GM18867 (cell line): ENCODE measurements around the gene HSDL2.
A peak's percentile ranks its signal among the peaks of the same experiment; 100 is the strongest.

ENCODE experiments used
- ATAC-seq: cut with Tn5 transposase; IDR thresholded peaks from one replicate; pipeline ENCODE4 v1.9.1; 2021; ENCODE audit warnings: mild to moderate bottlenecking, moderate library complexity; ENCODE audit not compliant: unreplicated experiment

HSDL2 gene

GRCh38 chr9:112380102-112380824 is at the start of gene HSDL2:
TSS of gene HSDL2 (plus strand) at chr9:112380108. CDS start at chr9:112380164, 56 bp downstream.
- ATAC-seq = peak; percentile 34

DNA sequence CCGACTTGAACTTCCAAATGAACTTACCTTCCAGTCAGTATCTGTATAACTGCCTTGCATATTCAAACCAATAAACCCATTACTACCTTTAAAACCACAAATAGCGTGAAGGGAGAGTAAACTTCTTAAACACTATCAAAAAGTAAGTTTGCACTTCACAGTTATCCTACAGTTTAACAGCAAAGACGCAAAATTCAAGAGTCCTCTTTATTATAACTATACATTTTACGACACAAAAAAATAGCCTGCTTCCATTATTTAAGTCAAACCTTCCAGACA is 48.3 kb upstream of the HSDL2 start:
- ATAC-seq = no peak

- ATAC-seq = no peak
Measured at GRCh38 chr9:112332214-112332613, 47.7 kb upstream of the HSDL2 start.

DNA sequence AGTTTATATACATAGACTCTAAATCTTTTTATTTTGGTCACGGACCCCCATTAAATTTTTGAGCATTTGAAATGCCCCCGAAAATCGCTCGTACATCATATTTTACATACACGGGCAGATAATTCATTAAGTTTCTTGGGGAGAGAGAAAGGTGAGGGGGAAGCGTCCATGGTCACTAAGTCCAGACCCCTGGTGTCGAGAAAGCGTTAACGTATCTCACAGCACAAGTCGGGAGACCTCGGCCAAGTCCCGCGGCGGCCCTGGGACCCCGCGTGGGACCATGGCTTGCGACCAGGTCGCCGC is 47.3 kb upstream of the HSDL2 start:
- ATAC-seq = no peak

GRCh38 chr9:112332977-112333638 is 46.8 kb upstream of the HSDL2 start, which contains the start of gene PTBP3:
TSS of gene PTBP3 (minus strand) at chr9:112333619. CDS start at chr9:112297865, 35,754 bp downstream.
- peak; percentile 68 for ATAC-seq

- ATAC-seq = peak; percentile 73
Measured at GRCh38 chr9:112333639-112334431, 46.1 kb upstream of the HSDL2 start.

- ATAC-seq = no peak
Measured at GRCh38 chr9:112334432-112334841, 45.5 kb upstream of the HSDL2 start.

- ATAC-seq = no peak
Measured at GRCh38 chr9:112337547-112337946, 42.4 kb upstream of the HSDL2 start.

GRCh38 chr9:112338561-112338960 is 41.3 kb upstream of the HSDL2 start:
- ATAC-seq = no peak

DNA sequence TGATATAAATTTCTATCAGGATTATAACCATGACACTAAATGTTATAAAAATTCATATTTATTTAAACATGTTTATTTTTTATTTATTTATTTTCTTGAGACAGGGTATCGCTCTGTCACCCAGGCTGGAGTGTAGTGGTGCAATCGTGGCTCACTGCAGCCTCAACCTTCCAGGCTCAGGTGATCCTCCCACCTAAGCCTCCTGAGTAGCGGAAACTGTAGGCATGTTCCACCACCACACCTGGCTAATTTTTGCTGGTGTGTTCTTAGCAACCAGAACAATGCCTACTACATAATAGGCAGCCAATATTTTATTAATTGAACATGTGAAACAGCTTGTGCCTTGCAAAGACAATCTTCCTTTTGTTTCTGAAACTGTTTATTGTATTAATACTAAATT is 40.0 kb upstream of the HSDL2 start:
- no peak for ATAC-seq

DNA sequence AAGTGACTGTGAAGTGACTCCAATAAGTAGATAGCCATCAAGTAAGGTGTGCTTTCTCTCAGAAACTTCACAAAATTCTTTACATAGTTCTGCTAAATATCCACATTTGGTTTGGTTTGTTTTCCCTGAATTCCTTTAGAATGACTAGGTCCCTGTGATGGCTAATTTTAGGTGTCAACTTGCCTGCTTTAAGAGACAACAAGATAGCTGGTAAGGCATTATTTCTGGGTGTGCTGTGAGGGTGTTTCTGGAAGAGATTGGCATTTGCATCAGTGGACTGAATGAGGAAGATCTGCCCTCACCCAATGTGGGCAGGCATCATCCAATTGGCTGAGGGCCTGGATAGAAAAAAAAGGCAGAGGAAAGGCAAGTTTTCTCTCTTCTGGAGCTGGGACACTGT is 38.2 kb upstream of the HSDL2 start:
- ATAC-seq = no peak

DNA sequence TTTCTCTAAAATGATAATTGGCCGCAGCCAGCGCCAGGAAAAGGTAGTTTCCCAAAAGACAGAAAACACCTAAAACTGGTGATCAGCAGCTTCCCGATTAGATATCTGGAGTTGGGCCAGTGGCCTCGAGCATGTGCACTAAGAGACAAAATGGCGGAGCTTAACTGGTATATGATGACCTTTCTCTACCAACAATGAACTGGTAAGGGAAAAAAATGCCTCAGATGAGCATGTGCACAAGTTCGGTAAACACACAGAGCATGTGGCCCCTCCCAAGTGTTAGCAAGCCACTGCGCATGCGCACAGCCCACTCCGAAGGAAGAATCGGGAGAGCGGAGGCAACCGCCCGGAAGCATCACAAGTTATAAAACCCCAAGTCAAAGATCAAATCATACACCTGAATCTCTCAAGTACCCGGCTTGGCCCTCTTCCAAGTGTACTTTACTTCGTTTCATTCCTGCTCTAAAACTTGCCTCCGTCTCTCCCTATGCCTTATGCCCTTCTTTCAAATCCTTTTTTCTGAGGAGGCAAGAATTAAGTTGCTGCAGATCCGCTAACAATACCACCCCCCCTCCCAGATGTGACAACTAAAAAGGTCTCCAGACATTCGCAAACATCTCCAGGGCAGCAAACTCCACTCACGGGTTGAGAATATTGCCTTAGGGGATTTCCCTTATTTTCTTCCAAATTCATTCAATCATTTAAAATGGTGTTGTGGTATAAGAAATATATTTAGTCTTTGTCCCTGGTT is 31.5 kb upstream of the HSDL2 start:
- no peak for ATAC-seq

DNA sequence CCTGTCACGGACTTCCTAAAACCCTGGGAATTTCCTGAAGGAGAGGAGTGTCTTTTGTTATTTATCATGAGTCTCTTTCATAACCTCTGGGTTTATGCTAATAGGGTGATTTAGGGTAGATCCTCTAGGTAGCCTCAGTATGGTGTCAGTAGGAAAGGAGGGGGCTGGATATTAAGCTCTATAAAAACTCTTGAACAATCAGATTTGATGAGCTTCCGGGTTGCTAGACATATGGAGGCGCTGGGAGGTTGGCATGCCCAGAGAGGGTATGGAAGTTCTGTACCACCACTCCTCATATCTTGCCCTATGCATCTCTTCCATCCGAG is 30.9 kb upstream of the HSDL2 start:
- no peak for ATAC-seq

- no peak for ATAC-seq
Measured at GRCh38 chr9:112351184-112351583, 28.7 kb upstream of the HSDL2 start.

DNA sequence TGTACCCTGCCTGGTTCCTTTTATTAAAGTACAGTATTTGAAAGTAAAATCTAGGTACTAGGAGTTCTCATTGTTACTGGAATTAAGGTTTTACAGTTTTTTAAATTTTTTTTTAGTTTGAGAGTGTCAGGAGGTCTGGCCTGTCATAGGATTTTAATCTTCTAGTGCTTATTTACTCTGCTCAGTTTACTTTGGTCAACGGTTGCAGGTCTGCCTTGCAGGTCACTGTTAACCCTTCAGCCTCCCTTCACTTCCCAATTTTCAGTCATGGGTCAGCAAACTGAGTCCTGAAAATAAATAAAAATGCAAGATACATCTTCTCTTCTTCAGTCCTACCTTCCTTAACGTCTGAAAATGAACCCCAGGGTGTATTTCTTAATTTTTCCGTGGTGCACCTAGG is 27.7 kb upstream of the HSDL2 start:
- no peak for ATAC-seq

DNA sequence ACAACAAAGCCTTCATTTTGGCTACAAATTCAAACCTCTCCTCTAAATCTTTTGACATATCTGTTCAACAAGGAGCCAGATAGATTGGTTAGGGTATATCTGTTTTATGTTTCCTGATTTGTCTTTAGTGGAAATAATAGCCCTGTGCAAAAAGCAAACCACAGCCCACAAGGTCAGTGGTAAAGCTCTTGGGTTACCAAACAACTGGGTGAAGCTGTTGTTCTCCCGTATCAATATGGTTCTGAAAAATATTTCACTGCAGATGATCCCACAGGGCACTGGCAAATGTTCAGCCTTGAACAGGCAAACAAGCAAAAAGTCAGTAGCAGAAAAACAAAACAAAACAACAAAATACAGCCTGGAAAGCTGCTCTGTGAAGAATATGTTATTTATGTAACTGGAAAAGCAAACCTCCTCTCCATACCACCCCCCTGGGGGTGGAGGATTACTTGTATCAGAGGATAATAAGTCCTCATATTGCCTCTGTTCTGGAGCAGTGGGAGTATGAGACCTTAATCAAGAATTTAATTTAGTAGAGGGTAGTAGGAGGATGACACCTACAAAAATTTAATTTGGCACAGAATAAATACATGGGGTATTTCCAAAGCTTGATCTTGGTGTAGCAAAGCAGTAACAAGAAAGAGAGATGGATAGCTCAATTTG is 25.7 kb upstream of the HSDL2 start:
- no peak for ATAC-seq

GRCh38 chr9:112355427-112355897 is 24.4 kb upstream of the HSDL2 start:
- no peak for ATAC-seq

DNA sequence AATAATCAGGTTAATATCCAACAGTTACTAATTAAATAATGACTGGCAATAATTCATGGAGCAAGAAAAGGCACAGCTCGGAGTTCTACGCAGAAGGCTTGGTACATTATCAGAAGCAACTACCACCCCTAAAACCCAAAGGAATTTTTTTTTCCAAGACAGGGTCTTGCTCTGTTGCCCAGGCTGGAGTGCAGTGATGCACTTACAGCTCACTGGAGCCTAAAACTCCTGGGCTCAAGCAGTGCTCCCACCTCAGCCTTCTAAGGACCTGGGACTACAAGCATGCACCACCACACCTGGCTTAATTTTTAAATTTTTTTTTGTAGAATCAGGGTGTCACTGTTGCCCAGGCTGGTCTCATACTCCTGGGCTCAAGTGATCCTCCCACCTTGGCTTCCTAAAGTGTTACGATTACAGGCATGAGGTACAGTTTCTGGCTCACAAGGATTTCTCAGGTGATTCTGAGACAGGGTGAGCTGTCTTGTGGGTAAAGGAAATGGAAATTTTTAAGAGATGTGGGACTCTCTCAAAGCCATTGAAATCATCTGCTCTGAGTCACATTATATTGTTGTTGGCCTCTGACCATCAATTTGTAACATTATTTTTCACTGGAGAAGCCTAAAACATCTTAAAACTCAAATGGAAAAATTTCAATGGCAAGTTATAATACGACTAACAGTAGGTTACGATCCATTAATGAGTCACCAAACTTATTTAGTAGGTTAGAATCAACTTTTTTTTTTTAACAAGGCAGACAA is 19.7 kb upstream of the HSDL2 start:
- ATAC-seq = no peak

DNA sequence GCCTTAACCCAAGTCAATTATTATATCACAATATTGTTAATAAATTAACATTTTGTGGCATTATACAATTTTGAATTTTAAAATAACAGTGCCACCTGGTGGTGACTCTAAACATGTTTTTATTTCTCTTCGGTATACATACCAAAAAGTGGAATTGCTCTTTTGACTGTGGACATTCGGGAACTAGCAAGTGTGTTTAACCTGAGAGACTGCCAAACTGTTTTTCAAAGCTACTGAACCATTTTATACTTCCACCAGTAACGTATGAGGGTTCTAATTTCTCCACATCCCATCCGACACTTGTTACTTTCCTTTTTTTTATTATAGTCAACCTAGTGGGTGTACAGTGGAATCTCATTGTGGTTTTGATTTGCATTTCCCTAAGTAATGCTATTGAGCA is 18.3 kb upstream of the HSDL2 start:
- no peak for ATAC-seq

GRCh38 chr9:112364761-112365160 is 15.1 kb upstream of the HSDL2 start:
- no peak for ATAC-seq
